ENCODE measurements around the gene ZNF879.

ZNF879 gene

GRCh38 chr5:179054876-179055275 is 31.3 kb downstream of the ZNF879 start:
- Histone ChIP-seq H3K4me3 (replicated peaks; ENCODE audit: insufficient read depth, low read length) (no peak overlapping the region), H3K27me3 (ENCODE audit: insufficient read depth, poor library complexity, severe bottlenecking) (no peaks in the 10 kb centered on the region), H3K27ac (replicated peaks) (no peak overlapping the region)
- no peak for DNase-seq (ENCODE audit: low read depth in 1 of 2, low spot score in 1 of 2)
- TF ChIP-seq GABPA (IDR thresholded peaks at IDR 0.05; ENCODE audit: low read depth) (no peak), CTCF (IDR thresholded peaks at IDR 0.05; ENCODE audit: insufficient read depth, low read length) (no peak), POLR2AphosphoS5 (IDR thresholded peaks at IDR 0.05; ENCODE audit: low read depth) (no peak), SPI1 (IDR thresholded peaks at IDR 0.05; ENCODE audit: borderline replicate concordance, low read depth) (no peak), REST (IDR thresholded peaks at IDR 0.05; ENCODE audit: insufficient replicate concordance, low read depth) (no peak)

GRCh38 chr5:179055436-179055835 is 31.8 kb downstream of the ZNF879 start:
- no peak for TF ChIP-seq POLR2AphosphoS5 (IDR thresholded peaks at IDR 0.05; ENCODE audit: low read depth)
- TF ChIP-seq SPI1 (IDR thresholded peaks at IDR 0.05; ENCODE audit: borderline replicate concordance, low read depth), result no peak
- no peak for TF ChIP-seq REST (IDR thresholded peaks at IDR 0.05; ENCODE audit: insufficient replicate concordance, low read depth)
- TF ChIP-seq CTCF (IDR thresholded peaks at IDR 0.05; ENCODE audit: insufficient read depth, low read length), result no peak
- TF ChIP-seq GABPA (IDR thresholded peaks at IDR 0.05; ENCODE audit: low read depth), result no peak
- DNase-seq (ENCODE audit: low read depth in 1 of 2, low spot score in 1 of 2), result no peak
- H3K4me3 ChIP-seq (replicated peaks; ENCODE audit: insufficient read depth, low read length), result no peak overlapping the region
- H3K27ac ChIP-seq (replicated peaks), result no peak overlapping the region
- no peaks in the 10 kb centered on the region for H3K27me3 ChIP-seq (ENCODE audit: insufficient read depth, poor library complexity, severe bottlenecking)

- no peak overlapping the region for H3K27ac ChIP-seq (replicated peaks)
- TF ChIP-seq REST (IDR thresholded peaks at IDR 0.05; ENCODE audit: insufficient replicate concordance, low read depth) (no peak), SPI1 (IDR thresholded peaks at IDR 0.05; ENCODE audit: borderline replicate concordance, low read depth) (no peak), GABPA (IDR thresholded peaks at IDR 0.05; ENCODE audit: low read depth) (no peak), CTCF (IDR thresholded peaks at IDR 0.05; ENCODE audit: insufficient read depth, low read length) (no peak), POLR2AphosphoS5 (IDR thresholded peaks at IDR 0.05; ENCODE audit: low read depth) (no peak)
- no peaks in the 10 kb centered on the region for H3K27me3 ChIP-seq (ENCODE audit: insufficient read depth, poor library complexity, severe bottlenecking)
- DNase-seq (ENCODE audit: low read depth in 1 of 2, low spot score in 1 of 2), result no peak
- H3K4me3 ChIP-seq (replicated peaks; ENCODE audit: insufficient read depth, low read length), result no peak overlapping the region
These were observed 32.2 kb downstream of the ZNF879 start for GRCh38 chr5:179055841-179056240.
